ENCODE measurements around the gene C1RL. TPM values are rescaled to one million over a fixed set of nuclear protein-coding genes. Genes with fewer than 3 reads are reported as not detected.

C1RL gene
- total RNA-seq, 1 donor from 2014 or later: 32.4 TPM

- Mint-ChIP-seq H3K27ac (peak overlapping the region; percentile 17), H3K9me3 (no peaks in the 10 kb centered on the region), H3K27me3 (peaks cover 7% of the 10 kb centered on the region), H3K4me3 (no peak overlapping the region), H3K4me1 (ENCODE audit: unreplicated experiment) (peaks cover 17% of the 10 kb centered on the region), H3K36me3 (peaks cover 3% of the 10 kb centered on the region)
- no peak for TF ChIP-seq CTCF (conservative IDR thresholded peaks at IDR 0.05)
- no peak for DNase-seq (ENCODE audit: extremely low spot score, unreplicated experiment)
Measured at GRCh38 chr12:7125632-7126227, 16.7 kb upstream of the C1RL start.

- Mint-ChIP-seq H3K9me3 (no peaks in the 10 kb centered on the region), H3K36me3 (peaks cover 3% of the 10 kb centered on the region), H3K4me3 (peak overlapping the region; percentile 52), H3K27ac (peak overlapping the region; percentile 32), H3K4me1 (ENCODE audit: unreplicated experiment) (peaks cover 17% of the 10 kb centered on the region), H3K27me3 (peaks cover 7% of the 10 kb centered on the region)
- no peak for TF ChIP-seq CTCF (conservative IDR thresholded peaks at IDR 0.05)
- no peak for DNase-seq (ENCODE audit: extremely low spot score, unreplicated experiment)
Measured at GRCh38 chr12:7123806-7124522, 14.9 kb upstream of the C1RL start.

GRCh38 chr12:7122811-7123769 is 14.1 kb upstream of the C1RL start:
- Mint-ChIP-seq H3K27me3 (peaks cover 3% of the 10 kb centered on the region), H3K4me1 (ENCODE audit: unreplicated experiment) (peaks cover 17% of the 10 kb centered on the region), H3K4me3 (no peak overlapping the region), H3K27ac (peak overlapping the region; percentile 32), H3K9me3 (no peaks in the 10 kb centered on the region), H3K36me3 (peaks cover 9% of the 10 kb centered on the region)
- DNase-seq (ENCODE audit: extremely low spot score, unreplicated experiment): no peak
- TF ChIP-seq CTCF (conservative IDR thresholded peaks at IDR 0.05): no peak

GRCh38 chr12:7121324-7121723 is 12.3 kb upstream of the C1RL start:
- no peaks in the 10 kb centered on the region for H3K9me3 Mint-ChIP-seq
- H3K4me3 Mint-ChIP-seq: no peak overlapping the region
- no peak for DNase-seq (ENCODE audit: extremely low spot score, unreplicated experiment)
- peaks cover 13% of the 10 kb centered on the region for H3K36me3 Mint-ChIP-seq
- H3K4me1 Mint-ChIP-seq (ENCODE audit: unreplicated experiment): peaks cover 17% of the 10 kb centered on the region
- H3K27ac Mint-ChIP-seq: no peak overlapping the region
- no peaks in the 10 kb centered on the region for H3K27me3 Mint-ChIP-seq
- TF ChIP-seq CTCF (conservative IDR thresholded peaks at IDR 0.05): no peak

GRCh38 chr12:7120166-7120565 is 11.2 kb upstream of the C1RL start:
- no peak for TF ChIP-seq CTCF (conservative IDR thresholded peaks at IDR 0.05)
- Mint-ChIP-seq H3K27me3 (no peaks in the 10 kb centered on the region), H3K36me3 (peaks cover 15% of the 10 kb centered on the region), H3K4me1 (ENCODE audit: unreplicated experiment) (peaks cover 17% of the 10 kb centered on the region), H3K27ac (no peak overlapping the region), H3K4me3 (no peak overlapping the region), H3K9me3 (no peaks in the 10 kb centered on the region)
- DNase-seq (ENCODE audit: extremely low spot score, unreplicated experiment): no peak

Data from type B pancreatic cell (in vitro differentiated cells).